Measurements from ENCODE around the gene BECN2. TPM values are rescaled to one million over a fixed set of nuclear protein-coding genes. Genes with fewer than 3 reads are reported as not detected.

BECN2 gene
- polyA plus RNA-seq, 2 of the 4 experiments (the other 2 are of a cell fraction), result not detected

DNA sequence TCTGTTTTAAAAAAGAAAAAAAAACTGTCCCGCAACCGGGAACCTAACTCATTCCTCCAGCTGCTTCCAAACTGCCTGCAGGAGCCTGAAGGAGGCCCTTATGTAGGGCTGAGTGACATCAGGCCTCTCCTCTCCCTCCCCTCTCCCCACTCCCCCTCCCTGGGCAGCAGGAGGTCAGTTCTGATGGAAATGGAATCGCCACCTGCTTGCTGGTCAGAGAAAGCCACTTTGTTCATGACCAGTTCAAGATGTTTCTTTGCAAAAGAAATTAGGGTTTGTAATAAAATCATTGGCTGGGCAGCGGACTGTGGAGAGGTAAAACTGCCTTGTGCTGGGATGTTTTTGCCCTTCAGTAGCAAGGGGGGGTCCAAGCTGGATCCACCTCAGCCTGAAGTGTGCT lies 41.5 kb downstream of the BECN2 start, which contains the start of gene MAP1LC3C:
Gene MAP1LC3C (minus strand): TSS at position 73 of the 400 bp plus-strand sequence. CDS start 90 bp downstream, outside the sequence.
- H3K27ac ChIP-seq, result peak within 1 kb of the TSS; percentile 27 to 74
- ATAC-seq, result peak; percentile 31 to 35; a peak in 2 of 6 replicates
- ChIA-PET CTCF (interaction anchor here (0.8 to 8.0 kb wide), 35 partner anchors 9 to 831 kb away, joined by 3 to 106 read pairs (median 4); no protein-coding TSS in a partner anchor), POLR2A (no interaction called here)
- 39% methylated on average over 4 of the region's 4 CpGs for WGBS (ENCODE audit: missing lambda C conversion rate)
- no peaks in the 10 kb centered on the region for H3K9me3 ChIP-seq
- peaks cover 7% of the 10 kb centered on the region; the same call in 2 of the 3 replicates for H3K4me1 ChIP-seq
- DNase-seq (ENCODE audit: low read depth in 1 of 2, low spot score in 1 of 2), result no peak
- TF ChIP-seq SMC3 (IDR thresholded peaks at IDR 0.05), result no peak
- TF ChIP-seq, protein P1, sequence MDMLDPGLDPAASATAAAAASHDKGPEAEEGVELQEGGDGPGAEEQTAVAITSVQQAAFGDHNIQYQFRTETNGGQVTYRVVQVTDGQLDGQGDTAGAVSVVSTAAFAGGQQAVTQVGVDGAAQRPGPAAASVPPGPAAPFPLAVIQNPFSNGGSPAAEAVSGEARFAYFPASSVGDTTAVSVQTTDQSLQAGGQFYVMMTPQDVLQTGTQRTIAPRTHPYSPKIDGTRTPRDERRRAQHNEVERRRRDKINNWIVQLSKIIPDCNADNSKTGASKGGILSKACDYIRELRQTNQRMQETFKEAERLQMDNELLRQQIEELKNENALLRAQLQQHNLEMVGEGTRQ (IDR thresholded peaks at IDR 0.05), result no peak
- no peak for TF ChIP-seq RFX5 (IDR thresholded peaks at IDR 0.05)
- TF ChIP-seq RARB (CRISPR knock-in tag; IDR thresholded peaks at IDR 0.05), result no peak
- no peak for TF ChIP-seq HOXB5 (CRISPR knock-in tag; IDR thresholded peaks at IDR 0.05)
- TF ChIP-seq EP300 (IDR thresholded peaks at IDR 0.05), result no peak
- no peak for TF ChIP-seq CEBPB (IDR thresholded peaks at IDR 0.05)
- no peak for TF ChIP-seq FOXS1 (CRISPR knock-in tag; IDR thresholded peaks at IDR 0.05)
- no peak for TF ChIP-seq POLR2A (IDR thresholded peaks at IDR 0.05; ENCODE audit: low read length)
- no peak for TF ChIP-seq MAZ (IDR thresholded peaks at IDR 0.05; ENCODE audit: borderline replicate concordance, low read depth, low read length)
- TF ChIP-seq, protein P2, sequence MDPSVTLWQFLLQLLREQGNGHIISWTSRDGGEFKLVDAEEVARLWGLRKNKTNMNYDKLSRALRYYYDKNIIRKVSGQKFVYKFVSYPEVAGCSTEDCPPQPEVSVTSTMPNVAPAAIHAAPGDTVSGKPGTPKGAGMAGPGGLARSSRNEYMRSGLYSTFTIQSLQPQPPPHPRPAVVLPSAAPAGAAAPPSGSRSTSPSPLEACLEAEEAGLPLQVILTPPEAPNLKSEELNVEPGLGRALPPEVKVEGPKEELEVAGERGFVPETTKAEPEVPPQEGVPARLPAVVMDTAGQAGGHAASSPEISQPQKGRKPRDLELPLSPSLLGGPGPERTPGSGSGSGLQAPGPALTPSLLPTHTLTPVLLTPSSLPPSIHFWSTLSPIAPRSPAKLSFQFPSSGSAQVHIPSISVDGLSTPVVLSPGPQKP (IDR thresholded peaks at IDR 0.05; ENCODE audit: low read depth, low read length), result no peak
- TF ChIP-seq ESRRA (IDR thresholded peaks at IDR 0.05; ENCODE audit: borderline replicate concordance, low read length), result no peak
- no peak for TF ChIP-seq HDAC2 (IDR thresholded peaks at IDR 0.05)
- TF ChIP-seq, protein P3, sequence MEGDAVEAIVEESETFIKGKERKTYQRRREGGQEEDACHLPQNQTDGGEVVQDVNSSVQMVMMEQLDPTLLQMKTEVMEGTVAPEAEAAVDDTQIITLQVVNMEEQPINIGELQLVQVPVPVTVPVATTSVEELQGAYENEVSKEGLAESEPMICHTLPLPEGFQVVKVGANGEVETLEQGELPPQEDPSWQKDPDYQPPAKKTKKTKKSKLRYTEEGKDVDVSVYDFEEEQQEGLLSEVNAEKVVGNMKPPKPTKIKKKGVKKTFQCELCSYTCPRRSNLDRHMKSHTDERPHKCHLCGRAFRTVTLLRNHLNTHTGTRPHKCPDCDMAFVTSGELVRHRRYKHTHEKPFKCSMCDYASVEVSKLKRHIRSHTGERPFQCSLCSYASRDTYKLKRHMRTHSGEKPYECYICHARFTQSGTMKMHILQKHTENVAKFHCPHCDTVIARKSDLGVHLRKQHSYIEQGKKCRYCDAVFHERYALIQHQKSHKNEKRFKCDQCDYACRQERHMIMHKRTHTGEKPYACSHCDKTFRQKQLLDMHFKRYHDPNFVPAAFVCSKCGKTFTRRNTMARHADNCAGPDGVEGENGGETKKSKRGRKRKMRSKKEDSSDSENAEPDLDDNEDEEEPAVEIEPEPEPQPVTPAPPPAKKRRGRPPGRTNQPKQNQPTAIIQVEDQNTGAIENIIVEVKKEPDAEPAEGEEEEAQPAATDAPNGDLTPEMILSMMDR (IDR thresholded peaks at IDR 0.05), result no peak
- TF ChIP-seq EHF (CRISPR knock-in tag; IDR thresholded peaks at IDR 0.05), result no peak
- FAIRE-seq, result no peak
- H3K4me3 ChIP-seq, result peak within 1 kb of the TSS; percentile 25
- peak within 1 kb of the TSS; percentile 50 for H3K4me2 ChIP-seq

DNA sequence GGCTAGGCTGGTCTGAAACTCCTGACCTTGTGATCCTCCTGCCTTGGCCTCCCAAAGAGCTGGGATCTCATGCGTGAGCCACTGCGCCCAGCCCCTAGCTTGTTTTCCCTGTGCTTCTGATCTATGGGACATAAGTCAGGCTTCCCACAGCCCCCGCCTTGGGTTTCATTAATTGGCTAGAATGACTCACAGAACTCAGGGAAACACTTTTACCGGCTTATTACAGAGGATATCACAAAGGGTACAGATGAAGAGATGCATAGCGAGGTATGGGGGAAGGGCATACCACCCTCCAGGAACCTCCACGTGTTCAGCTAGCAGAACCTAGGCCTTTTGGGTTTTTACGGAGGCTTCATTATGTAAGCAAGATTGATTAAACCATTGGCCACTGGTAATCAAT lies 42.9 kb downstream of the BECN2 start:
- no peak for FAIRE-seq
- ChIA-PET POLR2A (no interaction called here), CTCF (interaction anchor here (0.7 to 8.0 kb wide), 6 partner anchors 12 to 390 kb away, joined by 3 to 106 read pairs (median 3); no protein-coding TSS in a partner anchor)
- no peak overlapping the region for H3K27ac ChIP-seq
- H3K4me1 ChIP-seq, result peaks cover 12% of the 10 kb centered on the region; the same call in 2 of the 3 replicates
- no peaks in the 10 kb centered on the region for H3K9me3 ChIP-seq
- H3K4me2 ChIP-seq, result no peak overlapping the region
- DNase-seq (ENCODE audit: low read depth in 1 of 2, low spot score in 1 of 2), result no peak
- no peak overlapping the region for H3K4me3 ChIP-seq
- no peak for TF ChIP-seq JUNB (IDR thresholded peaks at IDR 0.05)
- TF ChIP-seq POLR2A (IDR thresholded peaks at IDR 0.05; ENCODE audit: low read length), result no peak
- no peak for ATAC-seq
- 96% methylated on average over 7 of the region's 7 CpGs for WGBS (ENCODE audit: missing lambda C conversion rate)

DNA sequence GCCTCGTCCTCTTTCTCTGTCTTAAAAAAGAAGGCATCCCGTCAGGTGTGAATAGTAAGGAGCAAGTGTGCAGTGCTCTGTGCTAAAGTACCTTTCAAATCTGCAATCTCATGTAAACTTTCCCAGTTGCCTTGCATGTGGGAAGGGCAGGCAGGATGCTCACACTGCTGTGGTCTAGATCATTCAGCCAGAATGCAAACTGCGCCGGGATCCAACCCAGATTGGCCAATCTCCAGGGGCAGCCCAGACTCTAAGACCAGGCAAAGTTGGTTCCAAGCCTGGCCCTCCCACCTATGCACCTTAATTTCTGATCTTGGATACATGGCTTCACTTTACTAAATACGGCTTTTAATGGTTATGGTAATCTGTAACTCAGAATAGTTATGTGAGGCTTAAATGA lies 44.5 kb downstream of the BECN2 start:
- ChIA-PET CTCF (interaction anchor here (1.0 to 8.0 kb wide), 3 partner anchors 10 to 106 kb away, joined by 3 to 106 read pairs (median 75); no protein-coding TSS in a partner anchor), POLR2A (no interaction called here)
- Histone ChIP-seq H3K4me3 (no peak overlapping the region), H3K27ac (no peak overlapping the region), H3K9me3 (no peaks in the 10 kb centered on the region), H3K4me2 (no peak overlapping the region), H3K4me1 (peaks cover 22% of the 10 kb centered on the region; the same call in 2 of the 3 replicates)
- FAIRE-seq (no peak), ATAC-seq (no peak), DNase-seq (ENCODE audit: low read depth in 1 of 2, low spot score in 1 of 2) (no peak)
- WGBS (ENCODE audit: missing lambda C conversion rate), result 83% methylated on average over 5 of the region's 5 CpGs
- TF ChIP-seq, protein P4, sequence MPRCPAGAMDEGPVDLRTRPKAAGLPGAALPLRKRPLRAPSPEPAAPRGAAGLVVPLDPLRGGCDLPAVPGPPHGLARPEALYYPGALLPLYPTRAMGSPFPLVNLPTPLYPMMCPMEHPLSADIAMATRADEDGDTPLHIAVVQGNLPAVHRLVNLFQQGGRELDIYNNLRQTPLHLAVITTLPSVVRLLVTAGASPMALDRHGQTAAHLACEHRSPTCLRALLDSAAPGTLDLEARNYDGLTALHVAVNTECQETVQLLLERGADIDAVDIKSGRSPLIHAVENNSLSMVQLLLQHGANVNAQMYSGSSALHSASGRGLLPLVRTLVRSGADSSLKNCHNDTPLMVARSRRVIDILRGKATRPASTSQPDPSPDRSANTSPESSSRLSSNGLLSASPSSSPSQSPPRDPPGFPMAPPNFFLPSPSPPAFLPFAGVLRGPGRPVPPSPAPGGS (IDR thresholded peaks at IDR 0.05), result no peak
- TF ChIP-seq GATA3 (IDR thresholded peaks at IDR 0.05; ENCODE audit: borderline replicate concordance) (no peak), ZFP36 (IDR thresholded peaks at IDR 0.05; ENCODE audit: borderline replicate concordance, partially characterized antibody) (no peak), EHMT2 (IDR thresholded peaks at IDR 0.05; ENCODE audit: low read depth) (no peak), POLR2A (IDR thresholded peaks at IDR 0.05; ENCODE audit: low read length) (no peak), CHD2 (IDR thresholded peaks at IDR 0.05; ENCODE audit: low read length, partially characterized antibody) (no peak), HOXA7 (CRISPR knock-in tag; IDR thresholded peaks at IDR 0.05) (no peak), SREBF2 (IDR thresholded peaks at IDR 0.05) (no peak), FOSL2 (IDR thresholded peaks at IDR 0.05) (no peak), FOSL2 (CRISPR knock-in tag; IDR thresholded peaks at IDR 0.05) (no peak), ZSCAN20 (CRISPR knock-in tag; IDR thresholded peaks at IDR 0.05) (no peak), EHF (CRISPR knock-in tag; IDR thresholded peaks at IDR 0.05) (no peak), CHD4 (IDR thresholded peaks at IDR 0.05; ENCODE audit: borderline replicate concordance) (no peak), HOXB13 (CRISPR knock-in tag; IDR thresholded peaks at IDR 0.05; ENCODE audit: low read depth) (no peak)
- TF ChIP-seq, protein P3 (IDR thresholded peaks at IDR 0.05), result no peak

Data from A549 (cell line).